K562 (cell line): Measurements from ENCODE around the gene ZNF43.
"Not testable (repeated sequence)": the region's sequence is repeated elsewhere in the genome, so short reads cannot be mapped to it uniquely, and the experiment has no call there.

Source experiments
- CCAR2 ChIP-seq: fragments of 200-400 bp; formaldehyde crosslinking; IDR thresholded peaks from 2 replicates; pipeline ENCODE4 v1.6.1; 2017; ENCODE audit warnings: mild to moderate bottlenecking, low read depth, low read length
- CHD4 ChIP-seq: fragments of 200-600 bp; sonication (generic); IDR thresholded peaks from 3 replicates; pipeline ENCODE4 v1.6.1; 2012; ENCODE audit warnings: low read depth, mild to moderate bottlenecking, mixed read lengths, low read length, inconsistent platforms; ENCODE audit not compliant: insufficient read depth, insufficient replicate concordance, poor library complexity, severe bottlenecking
- CREM ChIP-seq: IDR thresholded peaks from 2 replicates; pipeline ENCODE4 v1.6.1; 2014; ENCODE audit warnings: antibody characterized with exemption, low read depth
- EGR1 ChIP-seq: fragments of 450-650 bp; conservative IDR thresholded peaks from 2 replicates; pipeline ENCODE4 v1.6.1; 2017; ENCODE audit warnings: mild to moderate bottlenecking
- ERF ChIP-seq: fragments of 450-650 bp; formaldehyde crosslinking; IDR thresholded peaks from 2 replicates; pipeline ENCODE4 v1.4.0; 2020; ENCODE audit warnings: mild to moderate bottlenecking, mixed read lengths
- TBL1XR1 ChIP-seq, 2 experiments: IDR thresholded peaks; 2 replicates each; pipeline ENCODE4 v1.6.1; 2012; ENCODE audit warnings: improper control_type of control experiment in 2 of 2, low read length in 2 of 2, mild to moderate bottlenecking in 1 of 2
- ZNF354B ChIP-seq: fragments of 250-450 bp; sonication (Bioruptor Pico); IDR thresholded peaks from 2 replicates; pipeline ENCODE4 v1.4.0; 2020
- ZNF449 ChIP-seq: fragments of 250-450 bp; sonication (Bioruptor Pico); IDR thresholded peaks from 2 replicates; pipeline ENCODE4 v1.8.0; 2022; ENCODE audit warnings: moderate library complexity, mild to moderate bottlenecking, inconsistent platforms
- TF ChIP-seq, protein P1 (sequence below), 3 experiments: IDR thresholded peaks in 2 of 3; conservative IDR thresholded peaks in 1 of 3; 2 replicates each; pipeline ENCODE4 v1.5.1; 2011 to 2012; ENCODE audit warnings: low read length in 3 of 3, mild to moderate bottlenecking in 3 of 3, control low read depth in 2 of 3, improper control_type of control experiment in 1 of 3, inconsistent platforms in 1 of 3, low read depth in 1 of 3, mixed read lengths in 1 of 3, moderate library complexity in 1 of 3; ENCODE audit not compliant: insufficient read depth in 2 of 3
- TF ChIP-seq, protein P2 (sequence below): fragments of 450-650 bp; IDR thresholded peaks from 2 replicates; pipeline ENCODE4 v1.6.1; 2016; ENCODE audit warnings: borderline replicate concordance
- TF ChIP-seq, protein P3 (sequence below): IDR thresholded peaks from 2 replicates; pipeline ENCODE4 v1.6.1; 2012; ENCODE audit warnings: low read depth, low read length, improper control_type of control experiment, borderline replicate concordance

- TF ChIP-seq EGR1; CCAR2; ERF (CRISPR knock-in tag); CHD4; ZNF354B (CRISPR knock-in tag); CREM; TBL1XR1 (IDR thresholded peaks at IDR 0.05; ENCODE audit: low read length in 2 of 2); ZNF449: not testable (repeated sequence)
- TF ChIP-seq, protein P1, sequence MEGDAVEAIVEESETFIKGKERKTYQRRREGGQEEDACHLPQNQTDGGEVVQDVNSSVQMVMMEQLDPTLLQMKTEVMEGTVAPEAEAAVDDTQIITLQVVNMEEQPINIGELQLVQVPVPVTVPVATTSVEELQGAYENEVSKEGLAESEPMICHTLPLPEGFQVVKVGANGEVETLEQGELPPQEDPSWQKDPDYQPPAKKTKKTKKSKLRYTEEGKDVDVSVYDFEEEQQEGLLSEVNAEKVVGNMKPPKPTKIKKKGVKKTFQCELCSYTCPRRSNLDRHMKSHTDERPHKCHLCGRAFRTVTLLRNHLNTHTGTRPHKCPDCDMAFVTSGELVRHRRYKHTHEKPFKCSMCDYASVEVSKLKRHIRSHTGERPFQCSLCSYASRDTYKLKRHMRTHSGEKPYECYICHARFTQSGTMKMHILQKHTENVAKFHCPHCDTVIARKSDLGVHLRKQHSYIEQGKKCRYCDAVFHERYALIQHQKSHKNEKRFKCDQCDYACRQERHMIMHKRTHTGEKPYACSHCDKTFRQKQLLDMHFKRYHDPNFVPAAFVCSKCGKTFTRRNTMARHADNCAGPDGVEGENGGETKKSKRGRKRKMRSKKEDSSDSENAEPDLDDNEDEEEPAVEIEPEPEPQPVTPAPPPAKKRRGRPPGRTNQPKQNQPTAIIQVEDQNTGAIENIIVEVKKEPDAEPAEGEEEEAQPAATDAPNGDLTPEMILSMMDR (IDR thresholded peaks at IDR 0.05 in 2 of 3, conservative IDR thresholded peaks at IDR 0.05 in 1 of 3; ENCODE audit: insufficient read depth in 2 of 3, low read depth in 1 of 3, low read length in 3 of 3) = not testable (repeated sequence)
- TF ChIP-seq, protein P2, sequence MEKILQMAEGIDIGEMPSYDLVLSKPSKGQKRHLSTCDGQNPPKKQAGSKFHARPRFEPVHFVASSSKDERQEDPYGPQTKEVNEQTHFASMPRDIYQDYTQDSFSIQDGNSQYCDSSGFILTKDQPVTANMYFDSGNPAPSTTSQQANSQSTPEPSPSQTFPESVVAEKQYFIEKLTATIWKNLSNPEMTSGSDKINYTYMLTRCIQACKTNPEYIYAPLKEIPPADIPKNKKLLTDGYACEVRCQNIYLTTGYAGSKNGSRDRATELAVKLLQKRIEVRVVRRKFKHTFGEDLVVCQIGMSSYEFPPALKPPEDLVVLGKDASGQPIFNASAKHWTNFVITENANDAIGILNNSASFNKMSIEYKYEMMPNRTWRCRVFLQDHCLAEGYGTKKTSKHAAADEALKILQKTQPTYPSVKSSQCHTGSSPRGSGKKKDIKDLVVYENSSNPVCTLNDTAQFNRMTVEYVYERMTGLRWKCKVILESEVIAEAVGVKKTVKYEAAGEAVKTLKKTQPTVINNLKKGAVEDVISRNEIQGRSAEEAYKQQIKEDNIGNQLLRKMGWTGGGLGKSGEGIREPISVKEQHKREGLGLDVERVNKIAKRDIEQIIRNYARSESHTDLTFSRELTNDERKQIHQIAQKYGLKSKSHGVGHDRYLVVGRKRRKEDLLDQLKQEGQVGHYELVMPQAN = not testable (repeated sequence)
- TF ChIP-seq, protein P3, sequence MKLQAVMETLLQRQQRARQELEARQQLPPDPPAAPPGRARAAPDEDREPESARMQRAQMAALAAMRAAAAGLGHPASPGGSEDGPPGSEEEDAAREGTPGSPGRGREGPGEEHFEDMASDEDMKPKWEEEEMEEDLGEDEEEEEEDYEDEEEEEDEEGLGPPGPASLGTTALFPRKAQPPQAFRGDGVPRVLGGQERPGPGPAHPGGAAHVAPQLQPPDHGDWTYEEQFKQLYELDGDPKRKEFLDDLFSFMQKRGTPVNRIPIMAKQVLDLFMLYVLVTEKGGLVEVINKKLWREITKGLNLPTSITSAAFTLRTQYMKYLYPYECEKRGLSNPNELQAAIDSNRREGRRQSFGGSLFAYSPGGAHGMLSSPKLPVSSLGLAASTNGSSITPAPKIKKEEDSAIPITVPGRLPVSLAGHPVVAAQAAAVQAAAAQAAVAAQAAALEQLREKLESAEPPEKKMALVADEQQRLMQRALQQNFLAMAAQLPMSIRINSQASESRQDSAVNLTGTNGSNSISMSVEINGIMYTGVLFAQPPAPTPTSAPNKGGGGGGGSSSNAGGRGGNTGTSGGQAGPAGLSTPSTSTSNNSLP = not testable (repeated sequence)
Measured at GRCh38 chr19:21775792-21776191, 60.2 kb downstream of the ZNF43 start.
